ENCODE results near the gene SPEF2. TPM values are rescaled to one million over a fixed set of nuclear protein-coding genes. Genes with fewer than 3 reads are reported as not detected.

The SPEF2 gene
- polyA plus RNA-seq, 1 donor (not counting 4 experiments of a cell fraction or from before 2014, with no cell fraction given): 1.6 TPM

DNA sequence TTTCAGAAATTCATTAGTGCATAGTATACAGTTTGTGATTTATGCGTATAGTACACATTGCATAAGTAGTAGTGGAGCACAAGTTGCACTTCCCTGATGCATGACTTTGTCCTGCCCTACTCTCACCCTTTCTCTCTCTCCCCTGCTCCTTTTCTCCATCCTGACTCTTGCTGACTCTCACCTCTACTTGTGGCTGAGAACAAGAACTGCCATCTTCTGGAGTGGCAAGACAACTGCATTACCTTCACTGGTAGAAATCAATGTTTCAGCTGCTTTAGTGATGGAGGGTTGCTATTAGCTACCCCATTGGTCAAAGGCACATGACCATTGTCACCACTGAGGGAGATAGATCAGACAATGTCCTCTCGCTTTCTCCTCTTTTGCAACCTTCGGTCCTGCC is 26.9 kb downstream of the SPEF2 start:
- dilution Hi-C loops (cut with MboI; ENCODE audit: extremely low pct_ligation_motif_present, low sequenced_read_pairs): no loop called here
- Histone ChIP-seq H3K27ac (ENCODE audit: control insufficient read depth, insufficient read depth, low read length) (no peak overlapping the region), H4K20me1 (ENCODE audit: control insufficient read depth, extremely low read depth, insufficient read depth, low read length) (no peaks in the 10 kb centered on the region), H3K36me3 (ENCODE audit: control insufficient read depth in 2 of 2, extremely low read depth in 1 of 2, insufficient read depth in 2 of 2, low read length in 2 of 2) (no peaks in the 10 kb centered on the region), H3K4me1 (ENCODE audit: control insufficient read depth, extremely low read depth, insufficient read depth, low read length) (no peaks in the 10 kb centered on the region), H3K79me2 (ENCODE audit: control insufficient read depth, insufficient read depth, low read length) (no peaks in the 10 kb centered on the region), H3K4me2 (ENCODE audit: control insufficient read depth, extremely low read depth, insufficient read depth, low read depth, low read length) (no peak overlapping the region), H2AFZ (ENCODE audit: control insufficient read depth, low read length) (no peak overlapping the region), H3K9ac (ENCODE audit: control insufficient read depth, extremely low read depth, insufficient read depth, low read length) (no peak overlapping the region), H3K9me1 (ENCODE audit: control insufficient read depth, extremely low read depth, insufficient read depth, low read length) (no peaks in the 10 kb centered on the region), H3K4me3 (ENCODE audit: control insufficient read depth in 2 of 3, extremely low read depth in 1 of 3, insufficient read depth in 2 of 3, low read depth in 1 of 3, low read length in 3 of 3) (no peak overlapping the region), H3K27me3 (ENCODE audit: control insufficient read depth, extremely low read depth, insufficient read depth, low read length) (no peaks in the 10 kb centered on the region), H3K9me3 (ENCODE audit: control insufficient read depth, low read depth, low read length) (no peaks in the 10 kb centered on the region)
- FAIRE-seq (peak; percentile 48), DNase-seq (ENCODE audit: low read depth, low spot score) (no peak)
- no peak for TF ChIP-seq EZH2 (IDR thresholded peaks at IDR 0.05; ENCODE audit: low read length)
- TF ChIP-seq, protein P1, sequence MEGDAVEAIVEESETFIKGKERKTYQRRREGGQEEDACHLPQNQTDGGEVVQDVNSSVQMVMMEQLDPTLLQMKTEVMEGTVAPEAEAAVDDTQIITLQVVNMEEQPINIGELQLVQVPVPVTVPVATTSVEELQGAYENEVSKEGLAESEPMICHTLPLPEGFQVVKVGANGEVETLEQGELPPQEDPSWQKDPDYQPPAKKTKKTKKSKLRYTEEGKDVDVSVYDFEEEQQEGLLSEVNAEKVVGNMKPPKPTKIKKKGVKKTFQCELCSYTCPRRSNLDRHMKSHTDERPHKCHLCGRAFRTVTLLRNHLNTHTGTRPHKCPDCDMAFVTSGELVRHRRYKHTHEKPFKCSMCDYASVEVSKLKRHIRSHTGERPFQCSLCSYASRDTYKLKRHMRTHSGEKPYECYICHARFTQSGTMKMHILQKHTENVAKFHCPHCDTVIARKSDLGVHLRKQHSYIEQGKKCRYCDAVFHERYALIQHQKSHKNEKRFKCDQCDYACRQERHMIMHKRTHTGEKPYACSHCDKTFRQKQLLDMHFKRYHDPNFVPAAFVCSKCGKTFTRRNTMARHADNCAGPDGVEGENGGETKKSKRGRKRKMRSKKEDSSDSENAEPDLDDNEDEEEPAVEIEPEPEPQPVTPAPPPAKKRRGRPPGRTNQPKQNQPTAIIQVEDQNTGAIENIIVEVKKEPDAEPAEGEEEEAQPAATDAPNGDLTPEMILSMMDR (optimal IDR thresholded peaks at IDR 0.05 in 1 of 3, IDR thresholded peaks at IDR 0.05 in 1 of 3, conservative IDR thresholded peaks at IDR 0.05 in 1 of 3; ENCODE audit: extremely low read depth in 1 of 3, insufficient read depth in 2 of 3, low read length in 3 of 3): peak; percentile 13 to 43 (median 21)

DNA sequence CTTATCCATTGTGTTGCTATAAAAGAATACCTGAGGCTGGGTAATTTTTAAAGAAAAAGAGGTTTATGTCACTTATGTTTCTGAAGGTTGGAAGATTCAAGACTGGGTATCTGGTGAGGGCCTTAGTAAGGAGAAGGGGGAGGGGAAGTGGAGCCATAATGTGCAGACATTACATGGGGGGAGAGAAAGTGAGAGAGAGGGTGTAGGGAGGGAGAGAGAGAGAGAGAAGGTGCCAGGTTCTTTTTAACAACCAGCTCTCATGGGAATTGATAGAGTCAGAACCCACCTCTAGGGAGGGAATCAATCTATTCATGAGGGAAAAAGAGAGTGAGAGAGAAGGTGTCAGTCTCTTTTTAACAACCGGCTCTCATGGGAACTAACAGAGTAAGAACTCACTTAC is 29.5 kb downstream of the SPEF2 start:
- Histone ChIP-seq H3K36me3 (ENCODE audit: control insufficient read depth in 2 of 2, extremely low read depth in 1 of 2, insufficient read depth in 2 of 2, low read length in 2 of 2) (no peaks in the 10 kb centered on the region), H3K27ac (ENCODE audit: control insufficient read depth, insufficient read depth, low read length) (no peak overlapping the region), H3K79me2 (ENCODE audit: control insufficient read depth, insufficient read depth, low read length) (no peaks in the 10 kb centered on the region), H3K27me3 (ENCODE audit: control insufficient read depth, extremely low read depth, insufficient read depth, low read length) (no peaks in the 10 kb centered on the region), H2AFZ (ENCODE audit: control insufficient read depth, low read length) (no peak overlapping the region), H3K4me3 (ENCODE audit: control insufficient read depth in 2 of 3, extremely low read depth in 1 of 3, insufficient read depth in 2 of 3, low read depth in 1 of 3, low read length in 3 of 3) (no peak overlapping the region), H3K4me1 (ENCODE audit: control insufficient read depth, extremely low read depth, insufficient read depth, low read length) (no peaks in the 10 kb centered on the region), H3K9me3 (ENCODE audit: control insufficient read depth, low read depth, low read length) (no peaks in the 10 kb centered on the region), H4K20me1 (ENCODE audit: control insufficient read depth, extremely low read depth, insufficient read depth, low read length) (no peaks in the 10 kb centered on the region), H3K9ac (ENCODE audit: control insufficient read depth, extremely low read depth, insufficient read depth, low read length) (no peak overlapping the region), H3K9me1 (ENCODE audit: control insufficient read depth, extremely low read depth, insufficient read depth, low read length) (no peaks in the 10 kb centered on the region), H3K4me2 (ENCODE audit: control insufficient read depth, extremely low read depth, insufficient read depth, low read depth, low read length) (no peak overlapping the region)
- dilution Hi-C loops (cut with MboI; ENCODE audit: extremely low pct_ligation_motif_present, low sequenced_read_pairs): no loop called here
- no peak for DNase-seq (ENCODE audit: low read depth, low spot score)
- FAIRE-seq: no peak
- TF ChIP-seq, protein P1 (optimal IDR thresholded peaks at IDR 0.05 in 1 of 3, IDR thresholded peaks at IDR 0.05 in 1 of 3, conservative IDR thresholded peaks at IDR 0.05 in 1 of 3; ENCODE audit: extremely low read depth in 1 of 3, insufficient read depth in 2 of 3, low read length in 3 of 3): no peak
- no peak for TF ChIP-seq EZH2 (IDR thresholded peaks at IDR 0.05; ENCODE audit: low read length)
